HG03460 (cell line): ENCODE data around the gene GDE1.
A peak's percentile ranks its signal among the peaks of the same experiment; 100 is the strongest.
"Not testable (repeated sequence)": the region's sequence is repeated elsewhere in the genome, so short reads cannot be mapped to it uniquely, and the experiment has no call there.

Experiments
- ATAC-seq: cut with Tn5 transposase; IDR thresholded peaks from one replicate; pipeline ENCODE4 v1.9.1; 2021; ENCODE audit not compliant: unreplicated experiment

GDE1 gene

GRCh38 chr16:19521471-19522396, at the start of gene GDE1:
Gene GDE1, minus strand, starts transcription at chr16:19522098. Its CDS starts 134 bp downstream, at chr16:19521964.
- ATAC-seq = peak; percentile 63

- no peak for ATAC-seq
Observed at GRCh38 chr16:19567560-19567959, 45.7 kb upstream of the GDE1 start.

- no peak for ATAC-seq
Observed at GRCh38 chr16:19566362-19566761, 44.5 kb upstream of the GDE1 start.

GRCh38 chr16:19563377-19563776, 41.5 kb upstream of the GDE1 start:
- ATAC-seq = no peak

- ATAC-seq = no peak
Observed at GRCh38 chr16:19560078-19560477, 38.2 kb upstream of the GDE1 start.

- ATAC-seq = no peak
Observed at GRCh38 chr16:19559242-19559910, 37.5 kb upstream of the GDE1 start.

- ATAC-seq = no peak
Observed at GRCh38 chr16:19555938-19556771, 34.3 kb upstream of the GDE1 start.

- peak; percentile 97 for ATAC-seq
Observed at GRCh38 chr16:19555186-19555937, 33.5 kb upstream of the GDE1 start, which contains the start of gene VPS35L. Gene VPS35L, plus strand, starts transcription at chr16:19555703. Its CDS starts 27 bp downstream, at chr16:19555730.

- no peak for ATAC-seq
Observed at GRCh38 chr16:19549673-19550072, 27.8 kb upstream of the GDE1 start.

GRCh38 chr16:19548144-19548543, 26.2 kb upstream of the GDE1 start:
- ATAC-seq = no peak

GRCh38 chr16:19543278-19543996, 21.5 kb upstream of the GDE1 start:
- not testable (repeated sequence) for ATAC-seq

GRCh38 chr16:19542138-19542821, 20.4 kb upstream of the GDE1 start:
- ATAC-seq = no peak

- no peak for ATAC-seq
Observed at GRCh38 chr16:19540241-19540970, 18.5 kb upstream of the GDE1 start.

GRCh38 chr16:19532601-19533000, 10.7 kb upstream of the GDE1 start:
- ATAC-seq = no peak

GRCh38 chr16:19528666-19529065, 6.8 kb upstream of the GDE1 start:
- no peak for ATAC-seq

GRCh38 chr16:19527161-19527560, 5.3 kb upstream of the GDE1 start:
- ATAC-seq = no peak

- ATAC-seq = no peak
Observed at GRCh38 chr16:19525385-19525723, 3.5 kb upstream of the GDE1 start.

- no peak for ATAC-seq
Observed at GRCh38 chr16:19524616-19525384, 2.9 kb upstream of the GDE1 start.
